Neural cell (in vitro differentiated cells): Measurements from ENCODE around the gene SYT13.
A peak's percentile ranks its signal among the peaks of the same experiment; 100 is the strongest.
"Not testable (repeated sequence)": the region's sequence is repeated elsewhere in the genome, so short reads cannot be mapped to it uniquely, and the experiment has no call there.

ENCODE experiments used
- CTCF ChIP-seq: fragments of 450-650 bp; IDR thresholded peaks from 2 replicates; pipeline ENCODE4 v1.5.1; 2014; ENCODE audit warnings: antibody characterized with exemption, mild to moderate bottlenecking, moderate library complexity; ENCODE audit not compliant: poor library complexity, severe bottlenecking
- EZH2 ChIP-seq: fragments of 200-600, 300-800 bp; shearing (Covaris generic), sonication (generic); IDR thresholded peaks from 2 replicates; pipeline ENCODE4 v1.6.1; 2014; ENCODE audit warnings: antibody characterized with exemption, low read length, borderline replicate concordance, mild to moderate bottlenecking; ENCODE audit not compliant: insufficient read depth, poor library complexity, severe bottlenecking
- MXI1 ChIP-seq: fragments of 450-650 bp; conservative IDR thresholded peaks from 2 replicates; pipeline ENCODE4 v1.6.1; 2014; ENCODE audit warnings: antibody characterized with exemption, mild to moderate bottlenecking; ENCODE audit not compliant: poor library complexity, severe bottlenecking
- REST ChIP-seq: IDR thresholded peaks from 2 replicates; pipeline ENCODE4 v1.6.1; 2012; ENCODE audit warnings: borderline replicate concordance
- SMC3 ChIP-seq: fragments of 450-650 bp; conservative IDR thresholded peaks from 2 replicates; pipeline ENCODE4 v1.6.1; 2014; ENCODE audit warnings: antibody characterized with exemption, mild to moderate bottlenecking, moderate library complexity; ENCODE audit not compliant: poor library complexity
- TAF1 ChIP-seq: IDR thresholded peaks from 2 replicates; pipeline ENCODE4 v1.6.1; 2012; ENCODE audit warnings: low read depth

GRCh38 chr11:45293566-45294192 is 7.5 kb upstream of the SYT13 start:
- TF ChIP-seq TAF1, REST, EZH2, MXI1: not testable (repeated sequence)
- TF ChIP-seq CTCF = peak; percentile 73
- TF ChIP-seq SMC3 = peak; percentile 81
